ENCODE data around the gene CHCHD6.

The CHCHD6 gene

DNA sequence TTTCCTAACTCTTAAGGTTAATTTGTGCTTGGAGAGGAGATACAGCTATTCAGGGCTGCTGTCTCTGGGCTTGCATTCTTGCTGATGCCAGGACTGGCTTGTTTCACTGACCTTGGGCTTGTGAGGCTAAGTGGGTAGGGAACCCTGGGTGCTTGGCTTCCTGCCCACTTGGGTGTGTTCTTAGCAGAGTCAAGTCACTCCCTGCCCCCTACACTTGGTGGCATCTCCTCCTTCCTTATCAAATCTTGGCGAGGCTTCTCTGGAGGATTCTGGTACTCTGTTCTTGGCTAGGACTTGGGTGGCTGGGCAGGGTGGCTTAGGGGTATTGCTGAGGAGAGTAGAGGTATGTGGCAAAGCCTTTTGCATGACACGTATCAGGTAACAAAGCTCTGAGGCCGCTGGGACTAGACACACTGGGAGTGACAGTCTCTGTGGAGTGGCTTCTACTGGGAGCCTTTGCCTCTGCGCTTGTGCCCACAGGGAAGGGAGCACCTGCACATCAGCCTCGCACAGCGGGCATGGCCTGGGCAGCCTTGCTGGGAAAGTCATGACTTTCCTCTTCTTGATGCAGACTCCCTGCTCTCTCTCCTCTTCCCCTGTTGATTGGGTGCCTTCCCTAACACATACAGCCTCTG lies 41.8 kb downstream of the CHCHD6 start:
- no peak for FAIRE-seq

DNA sequence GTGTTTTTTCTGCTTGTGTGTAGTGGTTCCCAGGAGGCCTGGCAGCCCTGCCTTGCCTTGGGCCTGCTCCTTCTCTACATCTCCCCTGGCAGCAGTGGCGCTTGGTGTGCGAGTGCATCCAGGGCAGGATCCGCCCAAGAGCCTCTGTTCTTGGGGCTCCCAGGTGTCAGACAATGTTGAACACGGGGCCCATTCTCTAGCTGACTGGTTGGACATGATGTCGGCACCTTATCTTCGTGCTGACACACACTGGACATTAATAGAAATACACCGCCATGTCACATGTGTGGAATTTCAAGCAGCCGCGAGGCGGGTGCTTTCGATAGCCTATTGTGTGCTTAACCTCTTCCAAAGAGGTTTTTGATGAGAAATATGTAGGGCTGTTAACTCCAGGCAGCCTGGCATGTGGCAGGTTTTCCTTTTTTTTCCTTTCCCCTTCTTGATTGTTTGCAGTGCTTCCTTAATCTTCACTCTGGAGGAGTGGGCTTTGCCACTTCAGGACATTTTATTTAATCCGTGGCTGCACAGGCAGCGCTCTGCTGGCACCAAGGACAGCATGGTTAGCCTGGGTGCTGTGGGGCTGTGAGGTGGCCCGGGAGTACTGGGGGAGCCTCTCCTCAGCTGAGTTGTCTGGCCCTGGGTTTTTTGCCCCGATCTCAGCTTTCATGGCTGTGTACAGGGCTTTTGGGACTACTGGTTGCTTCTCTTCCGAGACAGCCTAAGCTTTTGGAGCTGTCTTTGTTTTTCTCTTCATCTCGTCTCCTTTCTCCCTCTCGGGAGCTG lies 42.5 kb downstream of the CHCHD6 start:
- FAIRE-seq = no peak

DNA sequence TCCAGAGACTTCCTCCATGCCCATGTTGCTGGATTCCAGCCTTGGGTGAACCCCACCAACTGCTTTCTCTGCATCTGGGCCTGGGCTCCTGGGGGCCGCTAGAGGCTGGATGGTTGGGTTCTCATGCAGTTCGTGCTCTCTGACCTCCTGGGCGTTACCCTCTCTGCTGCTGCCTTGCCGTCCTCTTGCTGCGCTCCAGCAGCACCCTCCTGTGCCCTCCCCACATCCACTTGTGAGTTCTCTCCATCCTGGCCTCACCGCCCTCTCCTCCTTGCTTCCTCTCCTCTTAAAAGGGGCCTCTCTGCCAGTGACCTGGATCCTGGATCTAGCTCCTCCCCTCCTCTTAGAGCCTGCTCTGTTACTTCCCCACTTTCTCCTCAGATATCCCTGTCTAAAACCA lies 43.7 kb downstream of the CHCHD6 start:
- no peak for FAIRE-seq

DNA sequence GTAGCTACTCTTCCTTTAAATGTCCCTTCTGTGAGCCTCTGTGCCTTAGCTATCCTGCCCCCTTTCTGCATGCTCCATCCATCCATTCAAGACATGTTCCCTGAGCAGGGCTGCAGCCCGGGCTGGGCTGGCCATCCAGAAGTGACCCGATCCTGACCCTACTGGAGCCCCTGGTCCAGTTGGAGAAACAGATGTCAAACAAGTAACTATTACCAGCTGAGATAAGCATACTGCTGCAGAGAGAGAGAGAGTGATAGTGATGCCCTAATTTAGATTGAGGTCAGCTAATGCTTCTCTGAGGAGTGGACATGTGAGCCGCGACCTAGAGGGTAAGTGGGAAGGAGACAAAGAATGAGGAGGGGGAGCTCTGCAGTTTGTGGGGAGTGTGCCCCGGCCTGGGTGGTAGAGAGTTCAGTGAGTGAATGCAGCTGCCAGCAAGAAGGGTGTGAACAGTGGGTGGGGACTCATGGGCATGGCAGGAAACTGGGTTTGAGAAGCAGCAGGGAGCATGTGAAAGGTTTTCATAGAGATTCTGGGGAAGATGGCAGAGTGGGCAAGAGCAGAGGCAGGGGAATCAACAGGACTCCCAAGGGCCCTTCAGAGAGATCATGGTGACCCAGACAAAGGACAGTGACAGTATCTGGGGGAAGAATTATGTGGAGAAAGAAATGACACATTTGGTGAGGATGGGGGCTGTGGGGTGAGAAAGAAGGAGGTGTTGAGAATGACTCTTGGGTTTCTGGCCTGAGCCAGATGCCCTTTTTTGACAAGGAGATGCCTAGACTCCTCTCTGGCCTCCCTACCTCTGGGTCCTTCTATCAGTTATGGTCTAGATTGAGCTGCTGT lies 44.9 kb downstream of the CHCHD6 start:
- FAIRE-seq = no peak

DNA sequence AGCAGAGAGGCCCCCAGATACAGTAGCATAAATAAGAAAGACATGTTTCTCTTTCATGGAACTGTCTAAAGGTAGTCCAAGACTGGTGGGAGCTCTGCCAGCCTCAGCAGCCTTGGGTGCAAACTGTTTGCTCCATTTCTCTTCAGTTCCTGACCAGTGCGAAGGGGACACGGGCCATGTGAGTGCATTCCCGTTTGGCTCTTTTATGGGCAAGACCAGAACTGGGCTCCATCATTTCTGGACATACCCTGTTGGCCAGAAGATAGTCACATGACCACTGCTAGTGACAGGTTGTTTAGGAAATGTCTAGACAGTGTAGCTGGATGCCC lies 45.5 kb downstream of the CHCHD6 start:
- FAIRE-seq = no peak

DNA sequence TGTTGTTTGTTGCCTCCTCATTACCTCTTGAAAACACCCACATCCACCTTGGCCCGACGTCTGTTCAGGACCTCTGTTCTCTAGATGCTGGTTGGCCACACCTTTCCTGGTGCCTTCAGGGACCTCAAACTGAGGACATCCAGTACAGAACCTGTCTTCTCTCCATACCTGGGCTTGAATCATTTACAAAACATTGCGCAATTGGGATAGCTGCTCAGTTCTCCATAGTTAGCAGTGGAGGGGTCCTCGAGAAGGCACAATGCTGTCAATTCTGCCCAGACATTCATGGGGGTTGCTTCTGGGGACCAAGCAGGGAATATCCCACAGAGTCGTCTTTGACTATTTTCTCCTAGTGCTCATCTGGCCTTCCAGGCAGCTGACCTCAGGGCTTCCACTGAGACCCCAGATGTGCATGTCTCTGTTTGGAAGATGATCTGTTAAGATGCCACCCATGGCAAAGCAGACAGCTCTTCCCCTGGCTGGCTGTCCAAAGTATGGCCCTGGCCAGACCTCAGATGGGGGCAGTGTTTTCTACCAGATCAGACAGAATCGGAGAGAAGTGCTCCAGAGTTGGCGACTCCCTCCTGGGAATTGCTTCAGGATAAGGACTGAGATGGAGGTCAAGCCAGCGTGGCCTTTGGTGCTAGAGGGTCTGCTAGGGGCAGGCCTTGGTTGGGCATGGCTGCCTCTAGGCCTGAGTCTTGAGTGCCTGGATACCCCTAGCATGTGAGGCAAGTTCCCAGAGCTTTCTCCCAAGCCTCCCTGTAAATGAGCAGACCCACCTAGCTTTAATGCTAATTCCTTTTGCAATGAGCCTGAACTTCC lies 46.1 kb downstream of the CHCHD6 start:
- FAIRE-seq = no peak

DNA sequence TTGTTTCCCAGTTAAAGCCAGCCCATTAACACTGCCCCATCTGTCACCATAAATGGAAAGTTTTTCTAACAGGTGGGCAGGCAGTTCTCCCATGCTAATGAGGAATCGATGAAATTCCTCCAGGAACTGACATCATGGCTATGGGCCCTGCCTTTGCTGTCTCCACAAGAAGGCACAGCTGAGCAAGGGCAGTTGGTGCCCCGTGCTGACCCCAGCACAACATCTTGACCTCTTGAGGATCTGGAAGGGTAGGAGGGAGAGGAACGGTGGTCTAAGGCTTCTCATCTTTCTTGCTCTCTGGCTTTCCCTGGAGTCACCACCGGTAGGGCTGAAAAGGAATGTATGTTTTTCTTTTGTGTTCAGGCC lies 46.7 kb downstream of the CHCHD6 start:
- FAIRE-seq = no peak

DNA sequence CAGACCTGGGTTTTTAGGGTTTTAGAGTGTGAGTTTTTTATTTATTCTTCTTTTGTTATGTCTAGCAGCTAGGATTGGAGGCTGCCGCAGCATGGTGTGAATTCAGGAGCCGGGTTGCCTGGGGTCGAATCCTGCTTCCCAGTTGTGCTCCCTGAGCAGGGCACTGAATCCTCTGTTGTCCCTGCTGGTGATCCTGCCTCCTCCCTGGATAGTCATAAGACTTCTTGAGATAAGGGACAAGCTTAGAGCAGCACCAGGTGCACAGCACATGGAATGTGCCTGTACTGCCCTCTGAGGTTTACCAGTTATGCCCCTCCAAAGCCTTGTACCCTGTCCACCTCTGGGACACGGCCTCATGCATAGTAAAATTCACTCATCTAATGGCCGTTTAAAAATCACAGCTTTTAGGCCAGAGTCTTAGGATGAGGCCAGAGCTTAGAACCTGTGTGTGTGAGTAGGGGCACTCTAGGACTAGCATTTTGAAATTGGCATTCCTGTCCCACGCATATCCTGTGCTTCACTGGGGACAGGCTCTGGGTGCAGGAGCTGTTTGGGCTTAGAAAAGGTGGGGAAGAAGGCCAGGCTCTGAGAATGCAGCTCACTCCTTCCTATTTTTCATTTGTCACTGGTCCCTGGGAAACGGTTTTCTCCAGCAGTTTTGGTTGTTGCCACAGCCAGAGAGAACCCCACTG lies 47.7 kb downstream of the CHCHD6 start:
- no peak for FAIRE-seq

DNA sequence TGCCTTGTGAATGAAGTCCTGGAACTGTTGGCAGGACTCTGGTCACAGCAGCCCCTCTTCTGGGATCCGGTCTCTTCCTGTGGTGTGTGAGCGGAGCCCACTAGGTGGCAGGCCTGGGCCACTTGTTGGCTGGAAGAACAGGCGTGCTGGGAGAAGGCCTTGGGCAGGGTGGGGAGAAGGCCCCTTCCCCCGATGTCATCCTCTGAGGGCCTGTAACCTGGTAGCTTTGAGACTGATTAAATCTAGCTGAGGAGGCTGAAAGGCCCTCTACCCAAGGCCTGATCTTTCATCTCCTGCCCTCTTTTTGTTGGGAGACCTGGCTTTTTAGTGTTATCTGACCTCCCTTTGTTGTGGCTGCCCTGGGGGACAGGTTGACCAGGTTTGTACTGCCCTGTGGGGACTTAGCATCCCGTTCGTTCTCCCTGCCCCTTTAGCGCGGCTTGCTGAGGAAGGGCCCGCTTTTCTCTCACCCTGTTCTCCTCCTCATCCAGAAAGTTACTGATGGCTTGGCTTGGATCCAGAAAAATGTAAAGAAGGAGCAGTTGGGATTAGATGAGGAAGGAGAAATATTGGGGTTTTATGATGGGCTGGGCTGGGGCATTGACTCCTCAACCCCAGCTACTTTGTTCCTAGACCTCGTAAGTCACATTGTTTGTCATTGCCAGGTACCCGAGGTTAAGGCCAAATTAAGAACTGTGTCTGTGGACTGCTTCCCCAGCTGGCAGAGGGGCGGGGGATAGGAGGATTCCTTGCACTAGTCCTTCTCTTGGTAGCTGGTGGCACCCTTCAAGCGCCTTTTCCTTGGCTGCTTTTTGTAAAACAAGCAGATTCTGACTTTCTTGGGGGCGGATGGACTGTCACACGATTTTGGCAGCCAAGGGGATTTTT lies 48.5 kb downstream of the CHCHD6 start:
- no peak for FAIRE-seq

DNA sequence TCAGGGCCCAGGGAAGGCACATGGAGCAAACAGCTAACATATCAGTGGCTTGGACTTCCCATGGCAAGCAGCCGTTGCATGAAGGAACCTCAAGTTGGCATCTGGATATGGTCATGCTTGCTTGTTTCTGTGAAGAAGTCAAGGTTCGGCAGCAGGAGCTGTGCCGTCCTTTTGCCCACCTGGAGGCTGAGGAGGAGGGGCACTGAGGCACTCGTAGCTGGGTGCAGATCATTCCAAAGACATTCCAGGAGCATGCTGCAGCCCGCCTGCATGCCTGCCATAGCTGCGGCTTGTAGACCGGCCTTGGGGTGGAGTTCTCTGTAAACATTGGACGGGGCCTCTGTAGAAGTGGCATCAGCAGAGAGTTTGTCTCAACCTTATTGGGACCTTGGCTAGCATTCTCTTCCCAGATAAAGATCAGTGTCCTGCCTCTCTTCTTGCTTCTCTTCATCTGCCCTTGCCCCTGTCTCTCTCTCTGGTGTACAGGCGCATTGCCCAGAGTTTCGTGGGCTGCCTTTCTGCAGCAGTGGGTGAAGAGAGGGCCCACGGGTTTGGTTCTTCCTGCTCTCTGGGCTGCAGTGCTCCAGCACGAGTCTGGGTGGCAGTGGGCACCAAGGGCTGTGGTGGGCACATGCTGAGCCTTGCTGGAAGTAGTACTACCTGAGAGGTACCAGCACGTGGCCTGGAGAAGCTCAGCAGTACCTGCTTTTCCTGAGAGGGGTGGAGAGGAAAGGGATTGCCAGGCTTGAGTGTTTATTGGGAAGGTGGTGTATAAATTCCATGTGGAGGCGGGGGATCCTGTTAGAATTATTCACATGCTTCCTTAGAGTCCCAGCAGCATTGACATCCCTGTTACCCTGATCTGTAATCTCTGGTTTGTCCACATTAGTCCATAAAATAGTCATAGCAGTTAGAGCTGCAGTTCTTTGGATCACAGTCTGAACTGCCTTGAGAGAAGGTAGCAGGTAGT lies 49.4 kb downstream of the CHCHD6 start:
- FAIRE-seq = no peak

DNA sequence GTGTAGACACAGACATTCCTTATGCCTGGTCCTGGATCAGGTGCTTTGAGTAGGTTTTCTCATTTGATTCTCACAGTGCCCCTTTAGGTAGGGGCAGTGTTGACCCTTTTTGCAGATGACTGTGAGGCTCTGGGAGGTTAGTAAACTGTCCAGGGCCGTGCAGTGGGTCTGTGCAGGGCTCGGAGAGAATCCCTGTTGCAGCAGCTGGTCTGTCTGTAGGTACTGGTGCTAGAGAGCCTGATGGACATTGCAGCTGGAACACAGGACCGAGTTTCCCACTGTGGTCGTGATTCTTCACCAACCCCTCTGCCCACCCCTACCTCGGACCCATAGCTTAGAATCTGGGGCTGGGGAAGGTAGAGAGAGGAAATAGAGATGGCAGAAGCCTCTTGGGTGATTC lies 51.8 kb downstream of the CHCHD6 start:
- FAIRE-seq = no peak

DNA sequence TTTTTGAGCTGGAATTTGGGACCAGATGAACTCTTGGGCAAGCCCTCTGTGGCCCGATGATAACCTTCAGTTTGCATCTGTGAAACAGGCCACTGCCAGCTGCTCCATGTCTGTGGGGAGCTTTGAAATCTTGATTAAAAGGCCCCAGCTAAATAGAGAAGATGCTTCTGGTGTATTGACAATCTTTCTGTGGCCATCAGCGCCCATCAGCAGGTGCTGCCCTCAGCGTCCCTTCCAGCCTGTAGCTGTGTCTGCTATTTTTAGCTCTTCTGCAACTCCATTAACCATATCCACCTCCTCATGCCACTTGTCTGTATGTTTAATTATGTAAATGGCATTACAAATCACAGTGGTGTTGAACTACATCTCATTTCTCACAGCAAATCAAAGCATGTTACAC lies 54.0 kb downstream of the CHCHD6 start:
- peak; percentile 36 for FAIRE-seq

DNA sequence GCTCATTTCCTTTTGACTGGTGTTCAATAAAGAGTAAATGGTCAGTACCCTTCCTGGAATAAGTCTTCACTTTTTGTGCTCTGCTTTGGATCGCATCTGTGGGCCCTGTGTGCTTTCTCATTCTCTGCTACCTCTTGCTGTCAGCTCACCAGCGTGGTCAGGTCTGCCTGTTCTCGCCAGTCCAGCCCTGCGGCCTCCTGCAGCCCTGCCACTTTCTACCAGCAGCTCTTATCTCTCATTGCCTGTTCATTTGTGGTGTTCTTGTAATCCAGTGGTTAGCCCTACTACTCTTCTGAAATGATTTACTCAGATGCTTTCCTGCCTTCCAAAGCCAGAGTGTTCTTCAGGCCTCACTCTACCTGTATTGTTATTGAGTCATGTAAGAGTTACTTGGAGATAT lies 54.8 kb downstream of the CHCHD6 start:
- no peak for FAIRE-seq

DNA sequence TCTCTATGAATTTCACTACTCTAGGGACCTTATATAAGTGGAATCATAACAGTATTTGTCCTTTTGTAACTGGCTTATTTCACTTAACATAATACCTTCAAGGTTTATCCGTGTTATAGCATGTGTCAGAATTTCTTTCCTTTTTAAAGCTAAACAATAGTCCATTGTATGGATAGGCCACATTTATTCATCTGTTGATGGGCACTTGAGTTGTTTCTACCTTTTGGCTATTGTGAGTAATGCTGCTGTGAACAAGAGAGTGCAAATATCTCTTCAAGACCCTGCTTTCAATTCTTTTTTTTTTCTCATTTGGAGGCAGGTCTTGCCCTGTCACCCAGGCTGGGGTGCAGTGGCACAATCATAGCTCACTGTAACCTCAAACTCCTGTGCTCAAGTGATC lies 56.5 kb downstream of the CHCHD6 start:
- no peak for FAIRE-seq

DNA sequence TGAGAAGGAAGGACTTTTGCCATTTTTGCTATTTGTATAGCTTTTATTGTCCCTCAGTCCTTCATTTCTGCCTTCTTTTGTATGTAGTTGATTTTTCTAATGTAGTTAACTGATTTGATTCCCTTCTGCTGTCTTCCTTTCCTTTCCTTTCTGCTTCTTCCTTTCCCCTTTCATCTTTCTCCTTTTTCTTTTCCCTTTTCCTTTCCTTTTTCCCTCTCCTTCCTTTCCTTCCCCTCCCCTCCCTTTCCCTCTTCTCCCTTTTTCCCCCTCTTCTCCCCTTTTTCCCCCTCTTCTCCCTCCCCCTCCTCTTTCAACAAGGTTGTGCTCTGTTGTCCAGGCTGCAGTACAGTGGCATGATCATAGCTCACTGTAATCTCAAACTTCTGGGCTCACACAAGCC lies 59.0 kb downstream of the CHCHD6 start:
- no peak for FAIRE-seq

DNA sequence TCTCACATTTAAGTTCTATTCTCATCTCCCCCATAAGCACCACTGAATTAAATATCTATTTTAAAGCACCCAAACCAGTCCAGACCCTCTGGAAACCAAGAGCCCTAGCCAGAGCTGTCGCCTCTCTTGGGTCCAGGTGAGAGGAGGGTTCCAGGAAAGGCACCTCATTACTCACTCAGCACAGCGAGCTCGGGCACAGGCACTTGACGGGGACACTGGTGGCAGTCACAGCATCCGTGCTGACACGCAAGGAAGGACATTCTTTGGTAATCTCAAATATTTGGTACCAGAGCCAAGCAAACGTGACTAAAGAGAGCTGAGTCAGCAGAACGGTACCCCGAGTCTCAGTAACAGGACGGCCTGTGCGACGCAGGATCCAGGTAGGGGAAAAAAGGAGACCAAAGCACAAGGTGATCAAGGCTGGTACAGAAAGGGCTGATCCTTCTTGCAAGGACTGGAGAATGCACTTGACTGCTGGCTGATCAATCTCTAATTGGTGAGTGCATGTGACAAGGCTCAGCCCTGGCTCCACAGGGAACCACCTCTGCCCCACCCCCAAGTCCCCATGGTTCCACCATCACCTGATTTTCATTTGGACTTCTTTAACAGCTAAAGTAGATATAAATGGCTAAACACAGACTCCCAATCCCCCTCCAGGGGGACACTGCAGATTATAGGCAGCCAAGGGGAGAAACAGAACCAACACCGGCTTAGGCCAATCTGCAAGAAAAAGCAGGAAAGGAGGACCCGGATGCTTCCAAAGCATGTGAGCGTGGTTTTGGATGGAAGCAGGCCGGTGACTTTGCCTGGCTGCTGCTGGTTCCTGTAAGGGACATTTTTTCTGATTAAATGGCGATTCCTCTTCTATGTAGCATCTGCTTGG lies 61.4 kb downstream of the CHCHD6 start:
- FAIRE-seq = no peak

DNA sequence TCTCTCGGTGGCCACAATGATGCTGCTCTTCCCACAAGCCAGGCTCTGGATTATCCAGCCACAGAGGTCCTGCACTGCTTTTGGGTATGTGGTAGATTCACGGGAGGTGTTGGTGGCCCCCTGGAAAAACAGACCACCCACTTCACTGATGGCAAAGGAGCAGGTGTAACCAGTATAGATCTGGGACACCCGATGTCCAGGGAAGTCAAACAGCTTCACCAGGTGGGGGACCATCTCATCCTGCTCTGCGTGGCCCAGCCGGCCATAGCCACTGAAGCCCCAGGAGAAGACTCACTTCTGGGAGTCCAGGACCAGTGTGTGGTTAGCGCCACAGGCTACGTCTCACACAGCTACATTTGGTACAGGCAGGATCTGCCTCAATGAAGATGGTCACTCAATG lies 62.6 kb downstream of the CHCHD6 start:
- FAIRE-seq = no peak

DNA sequence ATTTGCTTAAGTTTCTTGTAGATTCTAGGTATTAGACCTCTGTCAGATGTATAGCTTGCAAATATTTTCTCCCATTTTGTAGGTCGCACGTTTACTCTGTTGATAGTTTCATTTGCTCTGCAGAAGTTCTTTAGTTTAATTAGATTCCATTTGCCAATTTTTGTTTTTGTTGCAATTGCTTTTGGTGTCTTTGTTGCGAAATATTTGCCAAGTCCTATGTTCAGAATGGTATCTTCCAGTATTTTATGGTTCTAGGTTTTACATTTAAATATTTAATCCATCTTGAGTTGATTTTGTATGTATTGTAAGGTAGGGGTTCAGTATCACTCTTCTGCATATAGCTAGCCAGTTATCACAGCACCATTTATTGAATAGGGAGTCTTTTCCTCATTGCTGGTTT lies 64.9 kb downstream of the CHCHD6 start:
- FAIRE-seq = no peak

DNA sequence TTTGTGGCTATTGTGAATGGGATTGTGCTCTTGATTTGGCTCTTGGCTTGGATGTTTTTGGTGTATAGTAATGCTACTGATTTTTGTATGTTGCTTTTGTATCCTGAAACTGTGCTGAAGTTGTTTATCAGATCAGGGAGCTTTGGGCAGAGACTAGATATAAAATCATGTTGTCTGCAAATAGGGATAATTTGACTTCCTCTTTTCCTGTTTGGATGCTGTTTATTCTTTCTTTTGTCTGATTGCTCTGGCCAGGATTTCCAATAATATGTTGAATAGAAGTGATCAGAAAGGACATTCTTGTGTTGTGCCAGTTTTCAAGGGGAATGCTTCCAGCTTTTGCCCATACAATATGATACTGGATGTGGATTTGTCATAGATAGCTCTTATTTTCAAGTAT lies 66.1 kb downstream of the CHCHD6 start:
- no peak for FAIRE-seq
